ENCODE results near the gene BHLHA15. TPM values are rescaled to one million over a fixed set of nuclear protein-coding genes. Genes with fewer than 3 reads are reported as not detected.

BHLHA15 gene
- total and polyA plus RNA-seq, 9 of the 15 experiments (the other 6 are each of a cell fraction or from before 2014, with no cell fraction given): 0.22 to 2.0 (median 1.1) TPM; not detected in 4

DNA sequence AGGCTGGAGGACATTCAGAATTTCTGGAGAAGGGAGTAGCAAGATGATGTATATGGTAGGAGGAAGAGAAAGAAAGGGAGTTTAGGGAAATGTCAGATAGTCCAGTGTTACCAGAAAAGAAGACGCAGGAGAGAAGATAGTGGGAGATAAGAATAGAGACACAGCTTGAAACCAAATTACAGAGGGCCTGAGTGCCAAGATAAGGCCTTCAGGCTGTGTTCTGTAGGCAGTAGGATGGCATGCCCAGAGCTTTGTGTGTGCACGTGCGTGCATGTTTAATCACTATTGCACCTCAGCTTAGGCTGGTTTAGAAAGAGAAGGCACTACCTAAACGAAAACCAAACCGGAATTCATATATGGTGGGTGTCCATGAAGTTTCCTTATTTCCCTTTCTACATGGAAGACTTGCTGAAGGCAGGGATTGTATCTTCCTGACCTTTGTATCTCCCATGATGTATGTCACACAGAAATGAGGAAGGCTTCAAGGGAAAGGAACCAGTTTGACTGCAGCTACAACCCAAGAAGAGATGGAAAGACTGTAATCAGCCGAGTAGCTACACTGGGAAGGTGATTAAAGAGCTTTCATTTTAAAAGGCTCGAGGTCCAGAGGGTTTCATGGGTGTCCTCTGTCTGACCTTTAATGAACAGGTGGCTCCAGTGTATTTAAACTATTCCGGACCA, 35.8 kb upstream of the BHLHA15 start (continued):
- TF ChIP-seq, protein P1, sequence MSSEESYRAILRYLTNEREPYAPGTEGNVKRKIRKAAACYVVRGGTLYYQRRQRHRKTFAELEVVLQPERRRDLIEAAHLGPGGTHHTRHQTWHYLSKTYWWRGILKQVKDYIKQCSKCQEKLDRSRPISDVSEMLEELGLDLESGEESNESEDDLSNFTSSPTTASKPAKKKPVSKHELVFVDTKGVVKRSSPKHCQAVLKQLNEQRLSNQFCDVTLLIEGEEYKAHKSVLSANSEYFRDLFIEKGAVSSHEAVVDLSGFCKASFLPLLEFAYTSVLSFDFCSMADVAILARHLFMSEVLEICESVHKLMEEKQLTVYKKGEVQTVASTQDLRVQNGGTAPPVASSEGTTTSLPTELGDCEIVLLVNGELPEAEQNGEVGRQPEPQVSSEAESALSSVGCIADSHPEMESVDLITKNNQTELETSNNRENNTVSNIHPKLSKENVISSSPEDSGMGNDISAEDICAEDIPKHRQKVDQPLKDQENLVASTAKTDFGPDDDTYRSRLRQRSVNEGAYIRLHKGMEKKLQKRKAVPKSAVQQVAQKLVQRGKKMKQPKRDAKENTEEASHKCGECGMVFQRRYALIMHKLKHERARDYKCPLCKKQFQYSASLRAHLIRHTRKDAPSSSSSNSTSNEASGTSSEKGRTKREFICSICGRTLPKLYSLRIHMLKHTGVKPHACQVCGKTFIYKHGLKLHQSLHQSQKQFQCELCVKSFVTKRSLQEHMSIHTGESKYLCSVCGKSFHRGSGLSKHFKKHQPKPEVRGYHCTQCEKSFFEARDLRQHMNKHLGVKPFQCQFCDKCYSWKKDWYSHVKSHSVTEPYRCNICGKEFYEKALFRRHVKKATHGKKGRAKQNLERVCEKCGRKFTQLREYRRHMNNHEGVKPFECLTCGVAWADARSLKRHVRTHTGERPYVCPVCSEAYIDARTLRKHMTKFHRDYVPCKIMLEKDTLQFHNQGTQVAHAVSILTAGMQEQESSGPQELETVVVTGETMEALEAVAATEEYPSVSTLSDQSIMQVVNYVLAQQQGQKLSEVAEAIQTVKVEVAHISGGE (CRISPR knock-in tag; IDR thresholded peaks at IDR 0.05): 0 out of 6 replicates have a peak, but pooled peaks of 1 of the 3 experiments have one; percentile 37
- peak; percentile 38 to 55; a peak in 2 of 4 replicates for TF ChIP-seq KDM1A (IDR thresholded peaks at IDR 0.05)
- 0 out of 2 replicates have a peak, but pooled peaks have one; percentile 17 for TF ChIP-seq MTA2 (IDR thresholded peaks at IDR 0.05; ENCODE audit: low read depth)
- no peak for TF ChIP-seq XRCC4 (IDR thresholded peaks at IDR 0.05; ENCODE audit: extremely low read depth, insufficient read depth, insufficient read length)
- TF ChIP-seq CREB1 (IDR thresholded peaks at IDR 0.05): no peak
- no peak for TF ChIP-seq CREB1 (CRISPR knock-in tag; IDR thresholded peaks at IDR 0.05)
- TF ChIP-seq NFIX (CRISPR knock-in tag; IDR thresholded peaks at IDR 0.05; ENCODE audit: low read depth): no peak
- TF ChIP-seq CCNT2 (IDR thresholded peaks at IDR 0.05; ENCODE audit: borderline replicate concordance, extremely low read depth, insufficient read length, low read depth, low read length): no peak
- TF ChIP-seq CBFA2T3 (IDR thresholded peaks at IDR 0.05): peak; percentile 87
- 0 out of 2 replicates have a peak, but pooled peaks have one; percentile 50 for TF ChIP-seq SMAD3 (CRISPR knock-in tag; conservative IDR thresholded peaks at IDR 0.05)
- TF ChIP-seq, protein P2, sequence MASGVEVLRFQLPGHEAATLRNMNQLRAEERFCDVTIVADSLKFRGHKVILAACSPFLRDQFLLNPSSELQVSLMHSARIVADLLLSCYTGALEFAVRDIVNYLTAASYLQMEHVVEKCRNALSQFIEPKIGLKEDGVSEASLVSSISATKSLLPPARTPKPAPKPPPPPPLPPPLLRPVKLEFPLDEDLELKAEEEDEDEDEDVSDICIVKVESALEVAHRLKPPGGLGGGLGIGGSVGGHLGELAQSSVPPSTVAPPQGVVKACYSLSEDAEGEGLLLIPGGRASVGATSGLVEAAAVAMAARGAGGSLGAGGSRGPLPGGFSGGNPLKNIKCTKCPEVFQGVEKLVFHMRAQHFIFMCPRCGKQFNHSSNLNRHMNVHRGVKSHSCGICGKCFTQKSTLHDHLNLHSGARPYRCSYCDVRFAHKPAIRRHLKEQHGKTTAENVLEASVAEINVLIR (CRISPR knock-in tag; IDR thresholded peaks at IDR 0.05): no peak
- peak; percentile 72 for TF ChIP-seq TEAD4 (IDR thresholded peaks at IDR 0.05; ENCODE audit: low read length)
- no peak for TF ChIP-seq TEAD4 (CRISPR knock-in tag; IDR thresholded peaks at IDR 0.05; ENCODE audit: borderline replicate concordance)

All from K562 (cell line).